ENCODE data around the gene STIM1.
A peak's percentile ranks its signal among the peaks of the same experiment; 100 is the strongest.
"Not testable (repeated sequence)": the region's sequence is repeated elsewhere in the genome, so short reads cannot be mapped to it uniquely, and the experiment has no call there.

The STIM1 gene

DNA sequence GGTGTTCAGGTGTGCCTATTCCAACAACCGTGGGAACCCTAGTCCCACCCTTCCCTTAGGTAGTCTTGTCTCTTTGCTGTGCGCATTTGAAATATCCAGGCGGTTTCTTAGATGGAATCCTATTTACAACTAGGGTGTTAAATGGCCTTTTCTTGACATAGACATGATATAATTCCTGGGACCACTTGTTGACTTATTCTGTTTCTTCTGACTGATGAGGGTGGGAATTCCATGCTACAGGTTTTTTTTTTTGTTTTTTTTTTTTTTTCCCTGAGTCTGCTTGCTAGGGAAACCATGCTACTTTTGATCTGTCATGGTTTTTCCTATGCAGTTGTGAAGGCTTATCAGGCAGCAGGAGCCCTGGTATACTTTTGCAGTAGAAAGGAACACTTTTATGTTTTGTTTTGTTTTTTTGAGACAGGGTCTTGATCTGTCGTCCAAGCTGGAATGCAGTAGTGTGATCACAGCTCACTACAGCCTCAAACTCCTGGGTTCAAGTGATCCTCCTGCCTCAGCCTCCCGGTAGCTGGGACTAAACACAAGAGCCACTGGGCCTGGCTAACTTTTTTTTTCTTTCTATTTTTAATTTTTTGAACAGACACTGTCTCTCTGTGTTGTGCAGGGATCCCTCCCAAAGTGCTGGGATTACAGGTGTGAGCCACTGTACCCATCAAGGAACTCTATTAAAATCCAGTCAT, 1.5 kb downstream of the STIM1 start:
- DNase-seq = no peak

GRCh38 chr11:3857628-3858027, 2.2 kb downstream of the STIM1 start:
- DNase-seq = no peak

DNA sequence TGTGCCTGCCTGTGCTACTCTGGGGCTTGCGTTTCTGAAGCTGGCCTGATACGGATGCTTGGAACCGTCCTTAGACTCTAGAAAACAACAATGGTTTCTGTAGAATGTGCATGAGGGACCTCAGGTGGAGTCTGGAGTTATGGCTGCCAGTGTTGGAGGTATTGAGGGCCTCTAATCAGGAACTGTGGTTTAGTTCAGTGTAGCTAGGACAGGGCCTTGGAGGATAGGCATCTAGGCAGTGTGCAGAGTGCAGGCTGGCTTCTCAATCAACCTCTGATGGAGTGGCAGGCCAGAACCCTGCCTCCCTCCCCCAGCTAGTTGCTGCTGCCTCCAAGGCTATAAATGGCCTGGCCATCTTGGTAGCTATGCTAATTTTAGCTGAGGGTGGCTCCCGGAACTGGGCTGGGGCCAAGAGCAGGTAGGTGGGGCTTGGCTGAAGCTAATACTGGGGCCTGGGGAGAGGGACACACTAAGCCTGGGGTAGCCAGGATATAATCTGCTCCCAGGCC, 4.0 kb downstream of the STIM1 start:
- DNase-seq = no peak

DNA sequence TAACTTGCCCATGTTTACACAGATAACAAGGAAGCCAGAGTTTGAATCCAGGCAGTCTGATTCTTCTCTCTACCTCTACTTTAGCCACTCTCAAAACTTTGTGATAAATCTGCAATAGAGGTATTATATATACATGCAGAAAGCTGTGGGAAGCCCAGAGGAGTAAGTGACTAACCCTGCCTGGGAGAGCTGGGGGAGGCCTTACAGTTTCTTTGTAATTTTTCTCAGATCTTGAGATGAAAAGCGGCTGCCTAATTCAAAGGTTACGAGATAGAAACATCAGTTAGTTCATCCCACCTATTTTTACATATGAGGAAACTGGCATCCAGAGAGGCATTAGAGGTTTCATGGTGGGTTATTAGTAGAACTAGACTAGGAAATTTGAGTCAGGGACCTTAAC, 4.9 kb downstream of the STIM1 start:
- DNase-seq = no peak

- not testable (repeated sequence) for DNase-seq
These were observed 5.5 kb downstream of the STIM1 start for GRCh38 chr11:3860898-3861393.

DNA sequence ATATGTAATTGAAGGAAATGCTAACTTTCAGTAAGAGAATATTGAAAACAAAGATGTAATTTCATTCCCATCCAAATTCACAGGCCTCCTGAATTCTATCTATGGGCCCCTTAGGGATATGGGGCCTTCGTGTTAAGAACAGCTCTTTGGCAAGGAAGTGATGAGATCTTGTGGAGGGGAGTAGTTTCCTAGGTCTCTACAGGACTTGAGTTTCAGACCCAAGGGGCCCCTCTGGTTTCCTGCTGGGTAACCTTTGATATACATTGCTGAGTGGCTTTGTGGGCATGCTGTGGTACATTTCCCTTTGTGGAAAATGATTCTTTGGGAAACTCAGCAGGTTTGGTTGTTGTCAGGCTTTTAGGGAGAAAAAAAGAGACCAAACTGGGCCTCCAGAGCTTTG, 6.2 kb downstream of the STIM1 start:
- no peak for DNase-seq

DNA sequence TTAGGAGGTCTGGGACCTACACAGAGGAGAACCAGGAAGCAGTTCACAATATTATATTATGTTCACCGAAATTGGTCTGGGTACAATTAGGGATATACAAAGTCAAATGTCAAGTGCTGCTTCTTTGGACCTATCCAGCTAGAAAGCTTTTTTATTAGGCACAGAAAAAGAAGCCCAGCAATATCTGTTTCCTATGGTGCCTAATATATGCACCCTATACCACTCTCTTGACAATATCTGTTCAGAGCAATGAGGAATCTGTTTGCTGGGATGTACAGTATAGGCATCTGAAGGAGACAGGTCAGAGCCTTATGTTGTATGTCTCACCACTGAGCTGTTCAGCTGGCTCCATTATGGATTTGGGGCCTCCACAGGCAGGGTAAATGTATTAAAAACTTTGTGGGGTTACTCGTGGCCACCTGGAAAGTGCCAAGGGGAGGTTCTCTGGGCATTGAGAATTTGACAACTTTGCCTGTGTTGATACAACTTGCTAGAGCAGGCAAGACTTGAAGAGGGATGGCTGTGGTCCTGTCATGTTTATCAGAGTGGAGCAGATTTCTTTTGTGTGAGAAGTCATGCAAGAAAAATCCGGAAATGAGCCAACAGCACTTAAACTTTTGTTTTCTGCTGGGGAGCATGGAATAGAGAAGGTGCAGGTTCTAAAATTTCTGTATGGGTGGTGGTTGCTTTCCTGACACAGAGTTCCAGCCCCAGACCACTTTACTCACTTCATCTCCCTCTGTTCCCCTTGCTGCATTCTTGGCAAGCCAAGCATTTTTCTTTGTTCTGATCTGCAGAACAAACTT, 10.1 kb downstream of the STIM1 start:
- DNase-seq = no peak

DNA sequence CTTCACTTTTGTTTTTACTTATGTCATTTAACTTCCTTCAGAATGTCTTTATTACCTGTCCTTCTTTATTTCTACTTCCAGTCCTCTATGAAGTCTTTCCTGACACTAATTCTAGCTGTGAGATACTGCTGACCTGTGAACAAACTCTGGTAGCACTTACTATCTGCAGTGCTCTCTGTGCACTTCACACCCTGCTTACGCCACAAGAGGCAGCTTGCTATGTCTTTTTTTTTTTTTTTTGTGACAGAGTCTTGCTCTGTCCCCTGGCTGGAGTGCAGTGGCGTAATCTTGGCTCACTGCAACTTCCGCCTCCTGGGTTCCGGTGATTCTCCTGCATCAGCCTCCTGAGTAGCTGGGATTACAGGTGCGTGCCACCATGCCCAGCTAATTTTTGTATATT, 10.7 kb downstream of the STIM1 start:
- peak; percentile 45 for DNase-seq

DNA sequence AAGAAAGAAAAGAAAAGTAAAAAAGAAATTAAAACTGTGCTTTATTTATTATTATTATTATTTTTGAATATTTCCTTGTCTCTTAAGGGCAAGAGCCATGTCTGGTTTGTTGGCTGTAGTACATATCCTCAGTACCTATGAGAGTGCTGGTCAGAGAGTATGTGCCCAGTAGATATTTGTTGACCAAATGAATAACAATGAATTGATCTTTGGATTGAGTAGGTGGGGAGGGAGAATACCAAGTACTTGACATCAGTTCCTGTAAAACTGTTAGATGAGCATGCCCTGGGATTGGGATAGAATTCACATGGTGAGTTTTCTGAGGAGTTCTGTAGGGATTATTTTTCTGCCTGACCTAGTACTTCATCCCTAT, 11.4 kb downstream of the STIM1 start:
- DNase-seq = no peak

- DNase-seq = no peak
These were observed 12.0 kb downstream of the STIM1 start for GRCh38 chr11:3867209-3868091.

DNA sequence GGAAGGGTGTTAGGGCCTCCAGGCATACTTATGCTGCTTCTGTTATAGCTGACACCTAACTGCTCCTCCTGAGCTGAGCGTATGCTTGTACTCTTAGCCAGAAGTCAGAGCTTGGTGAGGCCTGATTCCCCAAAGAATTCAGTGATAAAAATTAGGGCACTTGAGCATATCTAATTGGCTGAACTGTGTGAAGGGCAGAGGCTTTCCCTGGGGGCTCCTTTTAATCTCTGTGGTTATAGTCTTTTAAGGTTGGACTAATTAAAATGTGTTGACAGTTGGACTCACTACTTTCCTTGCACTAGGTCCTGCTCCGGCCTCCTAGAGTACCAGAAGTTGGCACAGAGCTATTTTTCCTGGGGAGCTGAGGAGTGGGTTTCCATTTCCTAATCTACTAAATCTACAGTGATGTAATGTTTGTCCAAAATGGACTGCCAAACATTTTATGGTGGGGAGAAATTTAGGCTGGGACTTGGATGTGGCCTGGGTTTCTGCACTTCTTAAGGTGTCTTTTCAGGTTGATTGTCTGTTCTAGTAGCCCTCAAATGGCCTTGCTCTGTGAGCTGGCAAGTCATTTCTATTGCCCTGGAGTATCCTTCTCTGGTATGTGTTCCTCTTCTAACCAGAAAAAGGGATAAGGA, 18.4 kb downstream of the STIM1 start:
- no peak for DNase-seq

DNA sequence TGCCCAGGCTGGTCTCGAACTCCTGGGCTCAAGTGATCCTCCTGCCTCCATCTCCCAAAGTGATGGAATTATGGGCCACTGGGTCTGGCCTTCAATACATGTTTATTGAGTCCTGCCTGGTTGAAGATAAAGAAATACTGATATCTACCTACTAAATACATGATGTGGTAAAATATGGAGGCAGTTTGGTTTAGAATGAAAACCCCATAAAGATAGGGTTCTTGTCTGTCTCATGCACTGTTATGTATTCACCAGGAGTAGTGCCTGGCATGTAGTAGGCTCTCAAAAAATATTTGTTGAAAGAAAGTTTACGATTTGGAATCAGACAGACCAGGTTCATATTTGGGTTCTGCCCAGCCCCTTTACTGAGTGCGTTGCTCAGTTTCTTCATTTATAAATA, 21.1 kb downstream of the STIM1 start:
- no peak for DNase-seq

GRCh38 chr11:3877364-3878257, 22.1 kb downstream of the STIM1 start:
- no peak for DNase-seq

GRCh38 chr11:3878258-3878584, 22.8 kb downstream of the STIM1 start:
- no peak for DNase-seq

DNA sequence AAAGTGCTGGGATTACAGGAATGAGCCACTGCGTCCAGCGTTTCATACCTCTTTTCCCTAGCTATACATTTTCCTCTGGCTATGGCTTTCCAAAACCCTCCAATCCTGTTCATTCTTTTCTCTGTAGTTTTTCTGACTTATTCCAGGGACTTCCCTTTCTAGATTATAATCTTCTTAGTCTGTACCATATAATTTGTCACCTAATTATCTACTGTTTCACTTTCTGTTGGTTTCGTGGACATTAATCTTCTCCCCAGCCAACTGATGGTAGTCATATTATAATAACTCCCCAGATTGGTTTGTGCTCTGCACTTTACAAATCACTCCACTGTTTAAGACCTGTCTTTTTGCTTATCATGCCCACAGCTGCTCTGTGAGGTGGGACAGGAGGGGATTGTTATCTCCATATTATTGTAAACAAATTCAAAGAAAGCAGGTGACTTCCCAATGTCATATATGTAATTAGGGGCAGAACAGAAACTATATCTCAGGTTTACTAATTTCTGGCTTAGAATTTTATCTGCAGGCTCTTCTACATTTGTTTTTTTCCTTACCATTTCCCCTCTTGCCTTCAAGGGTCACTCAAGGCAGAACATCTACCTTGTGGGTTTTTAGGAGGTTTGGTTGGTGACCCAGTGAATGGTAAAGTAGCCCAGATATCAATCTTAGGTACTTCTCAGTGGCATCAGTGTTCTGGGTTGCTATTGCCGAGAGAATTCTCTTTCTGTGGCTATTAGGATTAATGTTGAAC, 23.9 kb downstream of the STIM1 start:
- DNase-seq = no peak

GRCh38 chr11:3879967-3880542, 24.6 kb downstream of the STIM1 start:
- DNase-seq = no peak

GRCh38 chr11:3880724-3881123, 25.3 kb downstream of the STIM1 start:
- no peak for DNase-seq

GRCh38 chr11:3882655-3883054, 27.2 kb downstream of the STIM1 start:
- DNase-seq = no peak

- no peak for DNase-seq
These were observed 30.4 kb downstream of the STIM1 start for GRCh38 chr11:3885855-3886254.

DNA sequence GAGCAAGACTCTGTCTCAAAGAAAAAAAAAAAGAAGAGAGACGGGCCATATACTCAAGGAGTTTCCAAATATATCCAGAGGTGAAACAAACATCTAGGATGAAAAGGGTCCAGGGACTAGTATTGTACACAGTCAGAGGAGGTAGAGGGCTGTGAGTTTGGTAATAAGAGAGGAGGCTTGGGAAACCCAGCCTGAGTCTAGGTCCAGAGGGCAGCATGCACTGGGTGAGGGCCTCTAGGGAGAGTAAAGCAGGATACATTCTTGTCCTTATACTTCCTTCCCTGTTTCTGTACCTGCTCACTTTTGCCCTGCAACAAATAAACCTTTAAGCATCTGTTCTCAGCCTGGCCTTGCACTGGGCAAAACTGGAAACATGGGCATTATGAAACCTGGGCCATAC, 31.5 kb downstream of the STIM1 start:
- no peak for DNase-seq

DNA sequence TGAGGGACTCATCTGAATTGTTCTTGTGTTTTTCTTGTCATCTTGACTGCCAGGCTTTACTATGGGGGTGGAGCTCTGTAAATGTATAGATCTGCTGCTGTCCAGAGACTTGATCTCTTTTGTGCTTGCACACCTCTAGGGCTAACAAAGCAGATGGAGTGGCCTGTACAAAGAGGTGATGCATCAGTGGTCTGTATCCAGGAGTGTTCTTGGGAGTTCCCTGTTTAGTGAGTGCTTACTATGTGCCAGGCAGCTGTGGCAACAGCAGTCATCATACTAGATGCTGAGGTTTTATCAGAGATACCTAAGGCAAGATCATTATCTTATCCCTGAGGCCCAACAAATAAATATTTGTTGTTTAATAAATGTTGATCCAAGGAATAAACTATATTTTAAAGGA, 33.4 kb downstream of the STIM1 start:
- no peak for DNase-seq

Measured in CD4-positive, alpha-beta T cell treated with Interleukin-15 for 1 hour (primary cell).